ENCODE results near the gene HCLS1.
A peak's percentile ranks its signal among the peaks of the same experiment; 100 is the strongest.

Gene HCLS1, protein sequence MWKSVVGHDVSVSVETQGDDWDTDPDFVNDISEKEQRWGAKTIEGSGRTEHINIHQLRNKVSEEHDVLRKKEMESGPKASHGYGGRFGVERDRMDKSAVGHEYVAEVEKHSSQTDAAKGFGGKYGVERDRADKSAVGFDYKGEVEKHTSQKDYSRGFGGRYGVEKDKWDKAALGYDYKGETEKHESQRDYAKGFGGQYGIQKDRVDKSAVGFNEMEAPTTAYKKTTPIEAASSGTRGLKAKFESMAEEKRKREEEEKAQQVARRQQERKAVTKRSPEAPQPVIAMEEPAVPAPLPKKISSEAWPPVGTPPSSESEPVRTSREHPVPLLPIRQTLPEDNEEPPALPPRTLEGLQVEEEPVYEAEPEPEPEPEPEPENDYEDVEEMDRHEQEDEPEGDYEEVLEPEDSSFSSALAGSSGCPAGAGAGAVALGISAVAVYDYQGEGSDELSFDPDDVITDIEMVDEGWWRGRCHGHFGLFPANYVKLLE

DNA sequence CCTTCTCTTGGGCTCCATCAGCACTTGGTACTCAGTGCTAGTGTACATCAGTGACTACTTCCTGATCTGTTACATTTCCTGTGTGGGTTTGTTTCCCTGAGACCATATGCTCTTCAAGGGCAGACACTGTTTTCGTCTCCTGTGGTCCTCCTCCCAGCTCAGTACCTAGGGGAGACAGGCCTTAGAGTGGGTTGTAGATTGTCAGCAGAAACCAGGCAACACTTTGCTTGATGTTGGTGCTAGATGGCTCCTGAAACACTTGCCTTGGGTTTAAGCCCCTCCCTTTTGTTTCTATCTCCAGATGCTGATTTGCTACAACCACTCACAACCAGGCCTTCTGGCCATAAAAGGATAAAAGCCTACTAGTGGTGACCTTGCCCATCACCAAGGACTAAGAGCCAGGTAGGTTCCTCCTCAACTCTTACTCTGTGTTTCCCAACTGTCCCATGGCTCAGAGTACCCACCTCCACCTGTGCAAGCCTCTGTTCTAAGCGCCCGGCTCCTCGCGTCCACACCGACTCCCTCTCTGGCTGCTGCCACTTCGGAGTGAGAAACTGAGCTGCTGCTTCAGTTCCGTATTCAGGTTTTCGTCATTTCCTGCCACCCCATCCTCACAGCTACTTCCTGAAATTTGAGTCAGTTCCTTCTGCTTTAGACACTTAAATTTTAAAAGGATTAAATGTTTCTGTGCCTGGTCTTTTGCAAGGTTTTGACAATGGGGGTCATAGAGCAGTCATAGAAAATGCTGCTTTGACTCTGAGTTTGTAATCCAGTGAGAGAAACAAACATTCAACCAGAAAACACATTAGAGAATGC is at the start of gene HCLS1:
Gene HCLS1 (minus strand): TSS at position 548 of the 816 bp plus-strand sequence. CDS start 2,556 bp downstream, outside the sequence.
- TF ChIP-seq CTCF (IDR thresholded peaks at IDR 0.05; ENCODE audit: low read depth, low read length, missing control alignments) = peak; percentile 15
- H3K4me3 ChIP-seq (ENCODE audit: low read depth, low read length) = peak within 1 kb of the TSS; percentile 67
- DNase-seq (ENCODE audit: low read depth) = peak; percentile 83

GRCh38 chr3:121710347-121710746 is 49.6 kb upstream of the HCLS1 start:
- DNase-seq (ENCODE audit: low read depth) = no peak
- TF ChIP-seq CTCF (IDR thresholded peaks at IDR 0.05; ENCODE audit: low read depth, low read length, missing control alignments) = no peak
- H3K4me3 ChIP-seq (ENCODE audit: low read depth, low read length) = no peak overlapping the region

GRCh38 chr3:121707531-121708273 is 47.0 kb upstream of the HCLS1 start:
- H3K4me3 ChIP-seq (ENCODE audit: low read depth, low read length) = no peak overlapping the region
- no peak for TF ChIP-seq CTCF (IDR thresholded peaks at IDR 0.05; ENCODE audit: low read depth, low read length, missing control alignments)
- no peak for DNase-seq (ENCODE audit: low read depth)

GRCh38 chr3:121705541-121705940 is 44.8 kb upstream of the HCLS1 start:
- TF ChIP-seq CTCF (IDR thresholded peaks at IDR 0.05; ENCODE audit: low read depth, low read length, missing control alignments) = no peak
- no peak for DNase-seq (ENCODE audit: low read depth)
- no peak overlapping the region for H3K4me3 ChIP-seq (ENCODE audit: low read depth, low read length)

GRCh38 chr3:121703973-121704372 is 43.3 kb upstream of the HCLS1 start:
- no peak for DNase-seq (ENCODE audit: low read depth)
- no peak for TF ChIP-seq CTCF (IDR thresholded peaks at IDR 0.05; ENCODE audit: low read depth, low read length, missing control alignments)
- no peak overlapping the region for H3K4me3 ChIP-seq (ENCODE audit: low read depth, low read length)

DNA sequence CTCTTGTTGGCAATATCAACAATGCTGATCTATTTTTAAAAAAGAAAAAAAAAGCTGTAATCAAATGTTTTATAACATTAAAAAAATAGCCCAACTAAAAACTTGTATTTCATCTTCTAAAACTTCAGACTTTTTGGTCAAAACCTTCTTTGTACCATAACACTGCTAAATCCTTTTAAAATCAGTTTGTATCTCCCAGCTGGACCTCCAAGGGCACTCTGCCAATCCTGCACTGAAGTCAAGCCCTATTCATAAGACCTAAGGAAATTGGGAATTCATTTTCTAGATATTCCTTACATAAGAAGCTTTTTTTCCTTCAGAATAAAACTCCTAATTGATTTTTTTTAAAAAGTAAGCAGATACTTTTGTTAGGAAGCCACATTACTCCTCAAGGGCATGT is 38.2 kb upstream of the HCLS1 start:
- H3K4me3 ChIP-seq (ENCODE audit: low read depth, low read length) = no peak overlapping the region
- DNase-seq (ENCODE audit: low read depth) = no peak
- no peak for TF ChIP-seq CTCF (IDR thresholded peaks at IDR 0.05; ENCODE audit: low read depth, low read length, missing control alignments)
